Endothelial cell of umbilical vein (primary cell): Measurements from ENCODE around the gene AZGP1.
"Not testable (repeated sequence)": the region's sequence is repeated elsewhere in the genome, so short reads cannot be mapped to it uniquely, and the experiment has no call there.

ENCODE experiments used
- EZH2 ChIP-seq: IDR thresholded peaks from 2 replicates; pipeline ENCODE4 v1.6.1; 2012; ENCODE audit warnings: borderline replicate concordance, low read depth, mild to moderate bottlenecking, moderate library complexity, low read length, inconsistent platforms; ENCODE audit not compliant: severe bottlenecking
- FOS ChIP-seq: IDR thresholded peaks from 2 replicates; pipeline ENCODE4 v1.6.1; 2011; ENCODE audit warnings: mild to moderate bottlenecking, low read length, moderate library complexity, borderline replicate concordance; ENCODE audit not compliant: insufficient read depth
- GATA2 ChIP-seq: IDR thresholded peaks from 2 replicates; pipeline ENCODE4 v1.7.0; 2011; ENCODE audit warnings: low read depth, mild to moderate bottlenecking, moderate library complexity, mixed read lengths, low read length; ENCODE audit not compliant: insufficient read length, insufficient read depth
- JUN ChIP-seq: IDR thresholded peaks from 2 replicates; pipeline ENCODE4 v1.6.1; 2011; ENCODE audit warnings: borderline replicate concordance, low read depth; ENCODE audit not compliant: insufficient read length, insufficient read depth
- MYC ChIP-seq: IDR thresholded peaks from one replicate; pipeline ENCODE4 v1.6.1; 2011; ENCODE audit warnings: mild to moderate bottlenecking, low read depth, low read length
- POLR2A ChIP-seq: IDR thresholded peaks from 2 replicates; pipeline ENCODE4 v1.6.1; 2012; ENCODE audit warnings: low read depth, mild to moderate bottlenecking, control low read depth, low read length
- POLR2AphosphoS5 ChIP-seq: IDR thresholded peaks from 2 replicates; pipeline ENCODE4 v1.6.1; 2012; ENCODE audit warnings: low read depth, mild to moderate bottlenecking, control low read depth, low read length, moderate library complexity; ENCODE audit not compliant: insufficient read depth
- TF ChIP-seq, protein P1 (sequence below), 2 donors: IDR thresholded peaks; 1 replicate in 1 of 2; 2 replicates in 1 of 2; pipeline ENCODE4 v1.5.1; 2011; ENCODE audit warnings: low read length in 2 of 2, mild to moderate bottlenecking in 2 of 2, moderate library complexity in 2 of 2, control low read depth in 1 of 2, inconsistent platforms in 1 of 2, low read depth in 1 of 2; ENCODE audit not compliant: insufficient read depth in 1 of 2; ENCODE audit errors: extremely low read depth in 1 of 2
- TF ChIP-seq, protein P2 (sequence below): IDR thresholded peaks from 2 replicates; pipeline ENCODE4 v1.6.1; 2011; ENCODE audit not compliant: insufficient read depth, insufficient read length

DNA sequence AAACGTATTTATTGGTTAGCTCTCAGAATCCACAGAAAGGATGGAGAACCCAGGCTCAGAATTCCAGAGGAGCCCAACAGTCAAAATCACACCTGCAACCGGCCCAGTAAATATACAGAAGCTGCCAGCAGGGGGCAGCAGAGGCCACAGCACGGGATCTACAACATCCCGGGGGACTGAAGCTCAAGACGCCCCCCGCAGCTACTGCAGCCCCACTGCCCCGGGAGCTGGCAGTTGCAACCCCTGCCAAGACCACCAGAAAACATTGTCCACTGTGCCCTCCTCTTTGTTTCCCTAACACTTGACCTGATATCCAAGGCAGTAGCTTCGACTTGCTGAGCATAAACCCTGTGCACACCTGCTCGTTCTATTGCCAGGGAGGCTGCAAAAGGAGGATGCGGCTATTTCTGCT is 4.0 kb upstream of the AZGP1 start:
- TF ChIP-seq, protein P1, sequence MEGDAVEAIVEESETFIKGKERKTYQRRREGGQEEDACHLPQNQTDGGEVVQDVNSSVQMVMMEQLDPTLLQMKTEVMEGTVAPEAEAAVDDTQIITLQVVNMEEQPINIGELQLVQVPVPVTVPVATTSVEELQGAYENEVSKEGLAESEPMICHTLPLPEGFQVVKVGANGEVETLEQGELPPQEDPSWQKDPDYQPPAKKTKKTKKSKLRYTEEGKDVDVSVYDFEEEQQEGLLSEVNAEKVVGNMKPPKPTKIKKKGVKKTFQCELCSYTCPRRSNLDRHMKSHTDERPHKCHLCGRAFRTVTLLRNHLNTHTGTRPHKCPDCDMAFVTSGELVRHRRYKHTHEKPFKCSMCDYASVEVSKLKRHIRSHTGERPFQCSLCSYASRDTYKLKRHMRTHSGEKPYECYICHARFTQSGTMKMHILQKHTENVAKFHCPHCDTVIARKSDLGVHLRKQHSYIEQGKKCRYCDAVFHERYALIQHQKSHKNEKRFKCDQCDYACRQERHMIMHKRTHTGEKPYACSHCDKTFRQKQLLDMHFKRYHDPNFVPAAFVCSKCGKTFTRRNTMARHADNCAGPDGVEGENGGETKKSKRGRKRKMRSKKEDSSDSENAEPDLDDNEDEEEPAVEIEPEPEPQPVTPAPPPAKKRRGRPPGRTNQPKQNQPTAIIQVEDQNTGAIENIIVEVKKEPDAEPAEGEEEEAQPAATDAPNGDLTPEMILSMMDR (IDR thresholded peaks at IDR 0.05; ENCODE audit: extremely low read depth in 1 of 2, insufficient read depth in 1 of 2, low read depth in 1 of 2, low read length in 2 of 2), result peak; percentile 41 to 52
- not testable (repeated sequence) for TF ChIP-seq FOS, POLR2A, POLR2AphosphoS5, EZH2, MYC, GATA2, JUN
- TF ChIP-seq, protein P2, sequence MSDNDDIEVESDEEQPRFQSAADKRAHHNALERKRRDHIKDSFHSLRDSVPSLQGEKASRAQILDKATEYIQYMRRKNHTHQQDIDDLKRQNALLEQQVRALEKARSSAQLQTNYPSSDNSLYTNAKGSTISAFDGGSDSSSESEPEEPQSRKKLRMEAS, result not testable (repeated sequence)
